NOMO-1 treated with dmso at 0.1 percent for 144 hours (cell line): ENCODE results near the gene VWA2.

Experiments used
- DNase-seq: peaks from one replicate; lab custom pipeline; 2025; ENCODE audit not compliant: unreplicated experiment; lab: John Stamatoyannopoulos, UW

VWA2 gene

DNA sequence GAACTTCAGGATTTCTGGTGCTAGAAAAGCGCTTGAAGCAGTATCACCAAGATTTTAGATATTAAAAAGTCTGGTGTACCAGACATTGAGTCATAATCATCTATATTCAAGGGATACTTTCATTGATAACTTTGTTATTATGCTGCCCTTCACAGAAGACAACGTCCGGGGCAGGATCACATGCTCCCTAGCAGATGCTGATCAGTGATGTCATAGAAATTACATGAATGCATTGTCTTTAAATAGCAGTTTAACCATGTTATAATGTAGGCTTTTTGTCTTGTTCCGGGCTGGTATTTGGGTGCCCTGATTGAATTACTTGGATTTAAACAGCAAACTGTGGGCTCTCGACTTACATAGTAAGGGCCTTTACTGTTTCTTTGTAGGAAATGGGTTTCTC, 54.0 kb downstream of the VWA2 start:
- no peak for DNase-seq

DNA sequence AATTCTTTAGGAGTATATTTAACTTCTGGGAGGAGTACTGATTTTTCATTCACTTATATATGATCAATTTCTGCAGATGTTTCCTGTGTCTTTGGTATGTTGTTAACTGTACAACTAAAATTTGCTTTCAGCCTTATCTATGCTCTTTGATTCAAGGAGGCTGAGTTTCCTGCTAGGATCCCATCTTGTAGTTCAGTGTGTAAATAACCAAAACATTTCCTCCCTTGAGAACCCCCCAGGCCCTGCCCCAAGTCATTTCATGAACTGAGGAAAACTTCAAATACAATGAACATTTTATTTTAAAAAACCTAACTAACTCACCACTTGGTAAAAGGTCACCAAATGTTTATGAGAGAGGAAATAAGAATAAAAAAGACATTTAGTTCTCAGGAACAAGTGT, 55.5 kb downstream of the VWA2 start:
- no peak for DNase-seq

DNA sequence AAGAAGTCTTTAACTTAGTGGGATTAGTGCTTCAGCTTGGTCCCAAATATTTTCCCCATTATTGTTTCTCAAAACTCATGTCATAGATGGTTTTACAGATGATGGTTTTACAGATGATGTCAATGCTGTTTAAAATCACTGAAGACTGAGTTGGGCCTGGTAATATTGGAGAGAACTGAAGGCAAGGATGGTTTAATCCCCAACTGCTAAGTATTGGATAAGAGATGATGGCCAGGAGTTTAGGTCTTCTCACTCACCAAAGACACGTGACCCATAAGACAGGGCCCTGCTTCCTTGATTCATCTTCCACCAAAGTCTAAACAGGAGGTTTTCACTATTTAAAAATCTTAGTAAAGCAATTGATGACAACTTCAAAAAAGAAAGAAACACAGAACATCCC, 56.3 kb downstream of the VWA2 start:
- DNase-seq = no peak

DNA sequence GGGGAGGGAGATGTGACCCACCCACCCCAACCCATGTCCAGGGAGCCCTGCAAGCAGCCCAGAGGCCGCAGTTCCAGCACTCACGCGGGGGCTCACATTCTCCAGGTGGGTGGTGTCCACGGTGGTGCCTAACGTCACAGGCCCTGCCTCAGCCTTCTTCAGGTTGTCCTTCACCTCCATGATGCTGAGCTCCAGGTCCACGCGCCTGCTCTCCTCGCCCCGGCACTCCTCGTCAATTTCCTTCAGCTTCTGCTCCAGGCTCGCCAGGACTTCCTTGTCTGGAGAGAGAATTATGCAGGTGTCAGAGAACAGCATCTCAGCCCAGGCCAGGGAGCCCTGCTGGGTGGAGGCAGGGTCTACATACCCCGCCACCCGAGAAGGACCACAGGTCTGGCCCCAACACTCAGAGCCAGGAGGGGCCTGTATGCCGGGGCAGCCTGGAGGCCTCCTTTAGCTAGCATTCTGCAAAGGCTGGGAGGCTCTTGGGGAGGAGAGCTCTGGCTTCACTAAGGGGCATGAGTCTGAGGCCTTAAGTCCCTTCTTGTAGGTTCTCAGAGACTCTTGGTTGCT, 58.2 kb downstream of the VWA2 start:
- no peak for DNase-seq

DNA sequence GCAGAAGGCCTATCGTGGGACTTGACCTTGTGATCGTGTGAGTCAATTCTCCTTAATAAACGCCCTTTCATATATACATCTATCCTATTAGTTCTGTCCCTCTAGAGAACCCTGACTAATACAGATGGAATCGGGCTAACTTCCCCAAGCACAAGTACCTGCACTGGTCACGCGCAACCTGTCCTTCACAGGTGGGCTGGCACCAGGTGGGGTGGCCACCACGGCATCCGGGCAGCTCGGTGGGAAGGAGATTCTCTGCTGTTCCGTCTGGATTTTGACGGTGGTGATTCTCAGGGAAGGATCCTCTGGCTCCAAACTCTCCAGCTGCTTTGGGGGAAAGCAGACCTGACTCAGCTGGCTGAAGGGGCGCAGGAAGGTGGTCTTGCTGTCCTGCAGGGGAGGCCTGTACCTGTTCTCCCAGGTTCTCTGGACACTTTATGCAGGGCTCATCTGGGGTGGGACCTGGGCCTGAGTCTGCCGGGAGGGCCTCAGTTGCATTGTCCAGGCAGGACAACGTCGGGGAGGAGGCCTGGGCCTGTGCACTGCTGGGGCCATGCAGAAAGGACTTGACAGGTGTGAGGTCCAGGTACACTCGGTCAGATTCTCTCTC, 61.1 kb downstream of the VWA2 start:
- no peak for DNase-seq

DNA sequence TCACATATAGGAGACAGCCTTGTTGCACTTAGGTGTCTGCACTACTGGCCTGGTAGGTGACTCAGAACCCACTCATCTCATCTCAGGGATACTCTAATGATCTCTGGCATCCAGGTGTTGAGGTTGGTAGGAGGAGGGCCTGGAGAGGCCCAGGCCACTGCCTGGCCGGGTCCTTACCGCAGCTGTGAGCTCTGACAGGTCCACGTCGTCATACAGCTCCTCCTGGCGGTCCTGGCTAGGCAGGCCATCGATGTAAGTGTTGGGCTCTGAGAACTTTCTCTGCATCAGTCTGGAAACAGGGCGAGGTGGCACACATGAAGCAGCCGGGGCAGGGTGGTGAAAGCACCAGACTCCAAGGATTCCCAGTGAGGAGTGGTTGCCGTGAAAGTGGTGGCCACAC, 62.1 kb downstream of the VWA2 start:
- no peak for DNase-seq

DNA sequence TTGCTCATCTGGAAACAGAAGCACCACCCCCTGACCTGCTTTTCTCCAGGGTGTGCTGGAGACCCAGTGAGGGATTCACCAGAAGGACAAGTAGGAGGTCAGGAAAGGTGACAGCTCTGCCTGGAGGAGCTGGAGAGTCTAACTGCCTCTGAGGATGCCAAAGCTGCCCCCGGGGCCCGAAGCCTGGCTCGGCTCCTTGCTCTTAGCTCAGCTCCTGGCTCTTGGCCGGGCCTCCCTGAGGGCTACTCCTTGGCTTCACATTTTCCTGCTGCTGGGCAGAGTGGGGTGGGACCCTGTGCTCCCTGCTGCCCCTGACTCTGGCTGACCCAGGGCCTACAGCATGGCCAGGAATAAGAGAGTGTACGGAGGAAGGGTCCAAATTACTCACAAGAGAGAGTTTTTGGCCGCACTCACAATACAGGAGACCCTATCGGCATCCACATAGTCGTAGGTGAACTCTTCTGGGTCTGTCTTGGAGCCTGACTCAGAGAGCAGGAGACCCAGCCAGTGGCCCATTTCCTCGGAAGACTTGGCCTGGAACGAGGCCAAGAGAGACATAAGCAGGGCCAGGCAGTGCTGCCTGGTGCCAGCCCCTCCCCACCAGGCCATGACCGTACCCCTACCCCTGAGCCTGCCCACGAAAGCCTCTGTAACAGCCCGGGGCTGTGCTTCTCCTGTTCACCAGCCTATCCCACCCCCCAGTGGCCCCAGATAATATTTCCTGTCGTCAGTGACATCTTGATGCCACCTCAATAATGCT, 63.1 kb downstream of the VWA2 start:
- DNase-seq = no peak

DNA sequence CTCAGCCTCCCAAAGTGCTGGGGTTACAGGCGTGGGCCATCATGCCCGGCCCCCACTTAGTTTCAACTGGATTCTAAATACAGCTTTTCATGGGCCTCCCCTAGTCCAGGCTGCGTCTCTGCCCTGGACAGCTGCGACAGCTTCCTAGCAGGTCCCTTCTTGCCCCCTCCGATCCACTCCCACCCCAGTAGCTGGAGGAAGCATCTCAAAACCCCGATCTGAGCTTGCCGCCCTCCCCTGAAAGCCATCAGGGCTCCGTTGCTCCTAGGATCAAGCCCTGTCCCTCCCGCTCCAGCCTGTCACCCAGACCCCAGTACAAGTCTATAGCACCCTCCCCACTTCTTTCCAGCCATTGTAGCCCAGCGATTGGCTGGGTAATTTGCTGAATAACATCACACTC, 64.5 kb downstream of the VWA2 start:
- DNase-seq = no peak

DNA sequence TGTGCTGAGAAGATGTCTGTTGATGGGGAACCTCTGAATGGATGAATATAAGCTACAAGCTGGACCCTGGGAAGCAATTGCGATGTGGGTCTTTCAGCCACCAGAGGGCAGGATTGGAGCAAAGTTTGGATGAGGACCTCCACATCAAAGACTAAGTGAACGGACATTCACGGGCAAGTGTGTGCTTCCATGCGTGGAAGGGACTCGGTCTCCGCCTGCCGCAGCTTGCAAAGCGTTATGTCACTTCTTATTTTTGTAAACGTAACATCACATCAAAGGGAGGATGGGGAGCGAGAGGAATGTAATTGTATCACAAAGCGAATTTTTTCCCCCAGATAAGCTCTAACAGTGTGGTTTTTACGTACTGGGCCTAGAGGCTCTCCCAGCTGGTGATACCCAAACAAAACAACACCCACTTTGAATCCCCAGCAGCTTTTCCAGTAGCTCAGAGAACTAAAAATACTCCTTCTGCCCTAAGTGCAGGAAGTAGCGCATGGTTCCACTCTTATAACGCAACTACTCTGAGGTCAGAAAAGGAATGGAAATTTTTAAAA, 65.0 kb downstream of the VWA2 start:
- peak; percentile 45 for DNase-seq

DNA sequence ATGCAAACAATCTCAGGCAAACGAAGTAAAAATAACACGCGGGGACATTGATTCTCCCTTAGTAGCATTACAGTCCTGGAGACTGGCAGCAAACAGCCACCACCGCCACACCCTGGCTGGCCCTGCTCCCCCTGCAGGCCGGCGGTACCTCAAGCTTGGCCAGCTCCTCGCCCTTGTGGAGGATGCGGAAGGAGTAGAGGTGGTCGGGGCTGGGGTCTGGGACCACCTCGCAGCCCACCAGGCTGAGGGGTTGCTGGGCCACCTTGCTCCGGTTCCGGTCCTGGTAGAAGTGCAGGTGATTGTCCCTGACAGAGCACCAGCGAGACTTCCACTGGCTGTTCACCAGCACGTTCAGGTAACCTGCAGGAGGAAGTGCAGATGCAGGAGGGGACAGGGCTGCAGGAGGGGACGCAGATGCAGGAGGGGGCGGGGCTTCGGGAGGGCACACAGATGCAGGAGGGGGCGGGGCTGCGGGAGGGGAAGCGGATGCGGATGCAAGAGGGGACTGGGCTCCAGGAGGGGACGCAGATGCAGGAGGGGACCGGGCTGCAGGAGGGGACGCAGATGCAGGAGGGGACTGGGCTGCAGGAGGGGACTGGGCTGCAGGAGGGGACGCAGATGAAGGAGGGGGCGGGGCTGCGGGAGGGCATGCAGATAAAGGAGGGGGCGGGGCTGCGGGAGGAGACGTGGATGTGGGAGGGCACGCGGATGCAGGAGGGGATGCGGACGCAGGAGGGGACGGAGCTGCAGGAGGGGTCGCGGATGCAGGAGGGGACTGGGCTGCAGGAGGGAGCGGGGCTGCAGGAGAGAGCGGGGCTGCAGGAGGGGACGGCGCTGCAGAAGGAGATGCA, 65.7 kb downstream of the VWA2 start:
- peak; percentile 26 for DNase-seq

DNA sequence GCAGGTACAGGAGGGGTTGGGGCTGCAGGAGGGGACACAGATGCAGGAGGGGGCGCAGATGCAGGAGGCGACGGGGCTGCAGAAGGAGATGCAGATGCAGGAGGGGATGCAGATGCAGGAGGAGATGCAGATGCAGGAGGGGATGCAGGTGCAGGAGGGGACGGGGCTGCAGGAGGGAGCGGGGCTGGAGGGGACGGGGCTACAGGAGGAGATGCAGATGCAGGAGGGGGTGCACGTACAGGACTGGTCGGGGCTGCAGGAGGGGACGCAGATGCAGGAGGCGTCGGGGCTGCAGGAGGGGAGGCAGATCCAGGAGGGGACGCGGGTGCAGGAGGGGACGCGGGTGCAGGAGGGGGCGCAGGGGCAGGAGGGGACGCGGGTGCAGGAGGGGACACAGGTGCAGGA, 66.5 kb downstream of the VWA2 start:
- no peak for DNase-seq

DNA sequence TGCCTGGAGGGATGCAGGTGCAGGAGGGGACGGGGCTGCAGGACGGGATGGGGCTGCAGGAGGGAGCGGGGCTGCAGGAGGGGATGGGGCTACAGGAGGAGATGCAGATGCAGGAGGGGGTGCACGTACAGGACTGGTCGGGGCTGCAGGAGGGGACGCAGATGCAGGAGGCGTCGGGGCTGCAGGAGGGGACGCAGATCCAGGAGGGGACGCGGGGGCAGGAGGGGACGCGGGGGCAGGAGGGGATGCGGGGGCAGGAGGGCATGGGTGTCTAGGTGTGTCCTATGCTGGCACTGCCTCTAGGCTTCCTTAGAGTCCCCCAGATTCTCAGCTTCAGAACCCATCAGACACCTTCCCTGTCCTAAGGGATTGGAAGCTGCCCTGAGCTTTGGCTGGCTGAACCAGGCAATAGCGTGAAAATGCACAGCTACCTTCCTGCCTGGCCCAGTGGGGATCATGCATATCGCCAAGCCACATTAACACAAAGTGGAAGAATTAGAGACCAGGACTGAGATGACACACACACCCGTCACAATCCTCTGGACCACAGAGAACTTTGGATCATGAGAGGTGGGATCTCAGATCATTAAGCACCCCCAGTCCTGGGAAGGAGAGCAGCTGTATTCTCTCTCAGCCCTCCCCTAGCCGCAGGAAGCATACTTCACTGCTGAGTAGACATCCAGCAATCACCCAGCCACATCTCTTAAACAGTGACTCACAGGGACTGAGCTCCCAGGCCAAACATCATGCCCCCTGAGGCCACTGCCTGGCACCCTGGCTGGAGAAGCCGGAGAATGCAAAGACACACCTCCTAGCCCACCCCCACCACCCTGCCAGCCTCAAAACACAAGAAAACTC, 67.3 kb downstream of the VWA2 start:
- no peak for DNase-seq

DNA sequence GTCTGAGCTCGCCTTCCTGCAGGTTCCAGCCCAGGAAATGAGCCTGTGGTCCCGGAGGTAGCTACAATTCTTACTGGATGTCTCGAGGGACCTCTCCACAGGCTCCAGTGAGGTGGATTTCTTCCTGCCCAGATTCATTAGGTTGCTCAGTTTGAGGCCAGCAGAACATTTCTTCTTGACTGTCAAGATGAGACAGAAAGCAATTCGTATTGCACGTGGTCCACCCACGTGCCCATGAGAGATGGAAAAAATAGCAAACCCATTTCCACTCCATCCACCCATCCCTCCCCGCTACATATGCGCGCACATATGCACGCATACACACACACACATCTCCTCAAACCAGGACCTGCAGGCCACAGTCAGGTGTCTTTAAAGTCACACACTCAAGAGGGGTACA, 68.7 kb downstream of the VWA2 start:
- DNase-seq = no peak

DNA sequence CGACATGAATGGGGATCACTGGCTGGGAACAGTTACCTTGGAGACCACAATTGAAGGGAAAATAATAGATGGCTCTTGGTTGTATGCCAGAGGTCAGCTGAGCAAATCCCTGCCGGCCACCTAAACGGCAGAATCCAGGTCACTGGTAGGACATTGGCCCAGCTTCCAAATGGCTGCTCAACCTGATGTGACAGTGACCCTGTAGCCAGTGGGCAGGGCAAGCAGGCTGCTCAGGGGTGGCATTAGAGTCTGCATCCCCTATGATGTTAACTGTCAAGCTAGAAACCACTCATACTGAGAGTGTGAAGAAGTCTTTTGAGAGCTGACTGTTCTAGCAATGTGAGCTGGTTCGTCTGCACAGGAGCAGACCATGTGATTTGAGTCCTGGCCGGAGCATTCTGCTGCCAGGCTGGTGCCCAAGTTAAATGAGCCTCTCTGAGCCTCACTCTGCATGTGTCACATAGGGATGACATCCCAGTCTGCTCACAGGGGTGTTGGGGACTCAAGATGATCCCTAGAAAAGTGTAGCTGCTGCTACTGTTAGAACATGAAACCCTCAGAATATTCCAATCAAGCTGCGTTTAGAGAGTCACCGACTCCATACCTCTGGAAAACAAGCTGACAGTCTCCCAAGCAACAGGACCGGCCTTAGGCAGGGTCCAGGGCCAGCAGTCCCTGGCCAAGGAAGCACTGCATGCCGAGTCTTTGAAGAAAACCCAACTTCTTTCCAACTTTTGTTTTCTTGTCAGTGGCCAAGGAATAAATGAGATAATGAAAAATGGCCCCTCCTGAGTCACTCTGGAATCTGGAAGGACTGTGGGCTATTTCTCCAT, 69.7 kb downstream of the VWA2 start:
- DNase-seq = no peak

DNA sequence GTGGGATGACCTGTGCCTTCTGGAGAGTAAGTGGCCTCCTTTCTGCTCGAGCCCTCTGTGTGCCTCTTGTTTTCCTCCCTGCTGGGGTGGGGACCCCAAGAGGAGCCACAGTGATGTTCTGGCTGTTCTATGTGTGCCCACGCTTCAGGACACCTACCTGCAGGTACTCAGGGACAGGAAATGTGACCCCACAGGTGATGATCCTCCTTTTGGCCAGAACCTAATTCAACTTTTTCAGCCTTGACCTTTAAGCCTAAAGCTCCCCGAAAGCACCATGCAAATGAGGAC, 70.3 kb downstream of the VWA2 start:
- DNase-seq = no peak

DNA sequence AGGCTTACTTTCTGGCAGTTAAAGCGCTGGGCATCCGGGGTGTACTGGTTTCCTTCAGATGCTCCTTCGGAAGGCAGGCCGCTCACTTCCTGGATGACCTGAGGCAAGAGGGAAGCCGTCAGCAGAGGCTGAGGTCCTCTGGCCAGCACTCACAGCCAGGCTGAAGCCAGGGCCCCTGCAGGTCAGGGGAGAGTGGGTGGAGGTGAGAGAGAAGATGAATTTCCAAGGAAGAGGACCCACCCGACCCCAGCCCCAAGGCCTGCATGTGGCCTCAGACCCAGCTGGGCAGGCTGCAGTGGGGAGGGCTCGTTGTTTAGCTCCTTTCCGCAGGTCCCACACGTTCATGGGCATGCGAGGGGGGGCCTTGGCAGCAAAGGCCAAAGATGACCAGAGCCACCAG, 71.3 kb downstream of the VWA2 start:
- no peak for DNase-seq

DNA sequence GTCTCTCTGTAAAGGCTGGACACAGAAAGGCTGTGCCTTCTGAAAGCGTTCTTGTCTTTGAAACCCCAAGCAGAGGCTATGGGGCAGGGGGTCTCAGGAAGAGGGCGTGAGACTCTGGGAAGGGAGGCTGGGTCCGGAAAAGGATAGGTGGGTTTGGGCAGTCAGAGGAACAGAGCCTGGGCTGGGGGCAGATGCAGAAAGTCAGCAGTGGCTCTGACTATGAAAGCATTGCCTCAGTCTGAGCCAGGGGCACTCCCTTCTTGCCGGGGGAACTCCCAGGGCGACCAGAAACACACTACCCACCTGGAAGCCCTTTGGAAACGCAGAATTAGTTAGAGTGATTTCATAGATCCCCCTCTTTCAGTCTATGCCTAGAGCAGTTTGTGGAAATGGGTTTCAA, 72.0 kb downstream of the VWA2 start:
- no peak for DNase-seq

DNA sequence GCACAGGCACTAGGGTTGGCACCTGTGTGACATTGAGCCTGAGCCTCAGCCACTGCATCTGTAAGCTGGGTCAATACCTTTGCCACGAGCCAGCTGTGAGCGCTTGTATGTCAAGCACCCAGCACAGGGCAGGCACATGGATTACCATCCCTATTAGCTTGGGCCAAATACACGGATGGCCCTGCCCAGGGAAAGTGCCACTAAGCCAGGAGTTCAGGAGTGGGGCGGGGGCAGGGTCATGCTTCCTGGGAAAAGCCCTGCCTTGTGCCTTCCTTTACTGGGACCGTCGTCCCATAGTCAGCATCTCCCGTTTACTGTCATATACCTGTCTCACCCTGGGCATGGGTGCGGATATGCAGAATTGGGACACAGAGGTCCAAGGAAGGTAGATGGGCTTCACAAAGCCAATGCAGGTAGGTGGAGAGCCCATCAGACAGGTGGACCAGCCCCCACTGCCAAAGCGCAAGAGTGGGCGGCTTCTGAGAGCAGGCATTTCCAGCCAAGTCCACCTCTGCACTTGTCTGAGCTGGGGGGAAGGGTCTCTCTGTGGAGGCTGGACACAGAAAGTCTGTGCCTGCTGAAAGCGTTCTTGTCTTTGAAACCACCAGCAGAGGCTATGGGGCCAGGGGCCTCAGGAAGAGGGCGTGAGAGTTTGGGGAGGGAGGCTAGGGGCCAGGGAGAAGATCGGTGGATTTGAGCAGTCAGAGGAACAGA, 72.6 kb downstream of the VWA2 start:
- DNase-seq = no peak

DNA sequence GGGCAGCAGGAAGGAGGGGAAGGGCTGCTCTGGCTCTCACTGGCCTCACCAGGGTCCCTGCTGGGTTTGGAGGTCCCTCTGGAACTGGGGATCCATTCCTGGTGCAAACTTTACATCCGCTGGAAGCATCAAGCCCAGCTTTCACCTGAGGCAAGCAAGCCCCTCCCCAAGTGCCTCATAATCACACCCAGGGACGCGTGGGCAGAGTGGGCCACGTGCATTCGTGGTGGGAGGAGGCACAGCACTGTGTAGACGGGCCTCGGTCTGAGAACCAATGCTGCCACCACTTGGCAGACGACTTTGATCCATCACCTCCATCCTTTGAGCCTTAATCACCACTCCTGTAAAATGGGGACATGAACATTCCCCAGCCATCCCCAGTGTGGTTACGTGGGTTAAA, 74.1 kb downstream of the VWA2 start:
- no peak for DNase-seq
